ENCODE data around the gene NMNAT3.

The NMNAT3 gene

DNA sequence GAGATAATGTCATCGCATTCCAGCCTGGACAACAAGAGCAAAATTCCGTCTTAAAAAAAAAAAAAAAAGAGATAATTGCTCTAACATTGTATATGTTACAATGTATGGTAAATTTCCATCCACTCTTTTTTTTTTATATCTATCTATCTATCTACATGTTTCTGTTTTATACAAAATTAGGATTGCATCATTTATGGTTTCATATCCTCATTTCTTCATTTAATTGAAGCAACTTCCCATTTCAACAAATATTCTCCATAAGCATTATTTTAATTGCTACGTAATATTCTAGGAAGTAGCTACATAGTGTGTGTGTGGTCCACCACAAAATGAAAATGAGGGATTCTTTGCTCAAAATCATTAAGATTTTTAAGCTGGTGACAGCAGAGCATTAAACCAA lies 156.6 kb downstream of the NMNAT3 start:
- no peak for DNase-seq (ENCODE audit: low read depth in 2 of 2)

DNA sequence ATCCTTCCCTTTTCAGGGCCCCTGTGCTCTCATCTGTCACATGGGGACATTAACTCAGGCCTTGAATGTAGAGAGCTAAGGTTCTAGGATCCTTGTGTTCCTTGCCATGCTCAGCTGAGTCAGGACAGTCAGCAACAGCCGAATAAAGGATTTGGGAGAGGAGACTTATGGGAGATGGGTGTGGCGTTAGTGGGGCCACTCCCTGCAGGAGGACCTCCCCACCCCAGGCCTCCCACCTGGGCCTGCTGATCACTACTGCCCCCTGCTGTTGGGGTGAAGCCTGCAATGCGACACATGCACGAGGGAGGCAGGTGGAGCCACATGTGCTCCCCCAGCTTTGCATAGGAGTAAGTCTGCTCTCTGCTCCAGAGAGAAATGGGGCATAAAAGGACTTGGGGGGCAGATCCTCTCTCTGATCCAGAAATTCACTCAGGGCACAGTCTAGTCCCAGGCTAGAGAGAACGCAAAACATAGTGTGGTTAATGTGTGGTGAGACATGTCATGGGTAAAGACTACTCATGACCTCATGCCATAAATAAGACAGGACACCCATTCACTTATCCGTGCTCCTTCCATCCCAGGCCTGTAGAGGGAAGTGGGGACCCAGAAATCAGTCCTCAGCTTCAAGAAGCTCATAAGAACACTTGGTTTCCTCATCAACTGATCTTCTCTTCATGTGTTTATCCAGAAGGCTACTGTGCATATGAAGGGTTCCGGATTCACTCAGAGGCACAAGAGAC lies 157.6 kb downstream of the NMNAT3 start:
- no peak for DNase-seq (ENCODE audit: low read depth in 2 of 2)

DNA sequence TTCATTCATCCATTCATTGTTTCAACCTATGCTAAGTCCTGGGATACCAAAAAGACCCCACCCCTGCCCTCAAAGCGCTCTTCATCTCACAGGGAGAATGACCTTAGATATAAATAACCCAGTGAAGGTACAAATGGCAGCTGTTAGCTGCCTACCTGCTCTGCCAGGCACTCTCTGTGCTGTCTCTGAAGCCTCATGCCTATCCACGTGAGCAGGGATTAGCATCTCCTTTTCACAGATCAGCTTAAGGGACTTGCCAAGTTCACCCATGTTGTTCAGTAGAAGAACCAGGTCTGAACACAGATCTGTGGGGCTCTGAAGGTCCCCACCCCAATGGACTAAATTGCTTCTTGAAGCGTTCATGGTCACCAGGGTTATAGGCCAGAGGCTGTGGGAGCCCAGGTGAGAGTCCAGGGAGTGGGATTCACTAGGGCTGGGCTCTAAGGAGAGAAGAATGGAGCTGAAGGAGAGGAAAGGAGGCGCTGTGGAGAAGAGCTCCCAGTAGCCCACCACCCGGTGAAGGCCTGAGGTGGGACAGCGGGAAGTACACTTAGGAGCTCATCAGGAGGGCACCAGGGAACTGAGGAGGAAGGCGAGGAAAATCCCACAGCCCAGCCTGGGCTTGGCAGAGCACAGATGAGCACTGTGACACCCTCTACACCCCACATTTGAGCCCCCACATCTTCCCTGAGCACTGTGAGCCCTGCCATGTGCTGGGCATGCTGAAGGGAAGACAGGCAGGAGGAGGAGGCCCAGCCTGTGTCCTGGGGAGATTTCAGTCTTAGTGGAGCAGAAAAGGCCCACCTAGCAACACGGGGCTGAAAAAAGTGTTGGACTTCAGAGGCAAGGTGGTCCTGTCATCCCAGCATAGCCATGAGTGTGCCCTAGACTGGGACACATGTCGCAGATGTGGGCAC lies 158.6 kb downstream of the NMNAT3 start:
- DNase-seq (ENCODE audit: low read depth in 2 of 2): no peak

DNA sequence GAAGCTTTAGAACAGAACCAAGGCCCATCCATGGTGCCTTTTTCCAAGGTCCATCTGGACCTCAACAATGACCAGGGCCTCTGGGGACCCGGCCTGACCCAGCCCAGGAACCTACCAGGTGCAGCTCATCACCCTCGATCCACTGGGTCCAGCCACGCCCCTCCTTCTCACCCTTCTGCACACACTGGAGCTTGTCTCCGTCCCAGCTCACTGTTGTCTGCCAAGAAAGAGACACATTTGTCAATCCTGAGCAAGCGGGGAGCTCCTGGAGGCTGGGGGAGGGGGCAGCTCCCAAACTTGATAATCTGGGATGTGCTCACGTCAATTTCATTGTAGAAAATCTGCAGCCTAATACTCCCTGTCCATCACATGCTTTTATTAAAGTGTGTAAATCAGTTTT lies 159.5 kb downstream of the NMNAT3 start:
- no peak for DNase-seq (ENCODE audit: low read depth in 2 of 2)

DNA sequence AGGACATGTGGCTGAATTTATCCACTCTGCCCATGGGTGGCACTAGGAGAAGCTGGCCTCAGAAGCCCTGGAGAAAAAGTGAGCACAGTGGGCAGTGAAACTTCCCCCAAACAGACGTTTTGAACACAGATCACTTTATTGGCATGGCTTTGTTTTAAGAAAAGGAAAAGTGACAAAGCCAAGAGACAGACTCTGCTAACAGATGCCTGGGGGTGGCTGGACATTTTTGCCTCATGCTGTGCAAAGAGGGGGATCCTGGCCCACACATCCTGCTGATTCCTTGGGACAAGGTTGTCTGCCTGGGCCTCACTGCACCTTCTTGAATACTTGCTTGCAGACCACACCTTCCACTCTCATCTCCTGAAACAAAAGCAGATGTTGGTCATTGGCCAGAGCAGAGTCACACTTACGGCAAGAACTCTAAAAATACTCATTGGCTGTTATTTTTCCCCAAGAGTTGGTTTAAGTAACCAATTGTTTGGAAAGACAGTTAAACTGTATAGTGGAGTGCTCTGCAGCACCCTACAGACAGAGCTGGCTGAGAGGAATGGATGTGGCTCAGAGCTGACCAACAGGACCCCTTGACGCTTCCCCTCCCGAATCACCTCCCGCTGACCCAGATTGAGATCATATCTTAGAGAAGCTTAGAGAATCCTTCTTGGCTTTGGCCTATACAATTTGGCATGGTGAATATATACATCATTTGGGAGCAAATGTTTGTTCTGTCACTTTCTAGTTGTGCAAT lies 160.3 kb downstream of the NMNAT3 start:
- no peak for DNase-seq (ENCODE audit: low read depth in 2 of 2)

DNA sequence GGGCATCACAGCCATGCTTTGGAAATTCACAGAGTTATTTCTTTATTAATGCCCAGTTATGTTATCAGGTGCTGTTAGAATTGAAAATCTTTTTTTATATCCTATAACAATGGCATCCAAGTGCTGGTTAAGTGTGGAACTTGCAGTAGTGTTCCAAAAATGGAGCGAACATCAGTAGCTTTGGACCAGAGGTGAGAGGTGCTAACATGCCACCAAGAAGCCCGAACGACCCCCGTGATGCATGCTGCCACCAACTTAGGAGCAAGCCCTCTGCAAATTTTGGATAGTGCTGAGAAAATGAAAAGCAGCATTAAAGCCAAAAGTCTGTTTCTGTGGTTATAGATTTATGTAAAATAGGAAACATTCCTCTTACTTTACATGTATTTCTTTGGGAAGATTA lies 163.0 kb downstream of the NMNAT3 start:
- DNase-seq (ENCODE audit: low read depth in 2 of 2): no peak

Data from stimulated activated CD8-positive, alpha-beta memory T cell treated with anti-CD3 and anti-CD28 coated beads, Interleukin-15, amount 100 ng/mL, for 4 hours (primary cell).